DMS79 treated with DMSO at 0.1 percent for 48 hours (cell line): ENCODE results near the gene KMT5B.

Experiments
- DNase-seq: peaks from one replicate; lab custom pipeline; 2025; lab: John Stamatoyannopoulos, UW

Gene KMT5B

DNA sequence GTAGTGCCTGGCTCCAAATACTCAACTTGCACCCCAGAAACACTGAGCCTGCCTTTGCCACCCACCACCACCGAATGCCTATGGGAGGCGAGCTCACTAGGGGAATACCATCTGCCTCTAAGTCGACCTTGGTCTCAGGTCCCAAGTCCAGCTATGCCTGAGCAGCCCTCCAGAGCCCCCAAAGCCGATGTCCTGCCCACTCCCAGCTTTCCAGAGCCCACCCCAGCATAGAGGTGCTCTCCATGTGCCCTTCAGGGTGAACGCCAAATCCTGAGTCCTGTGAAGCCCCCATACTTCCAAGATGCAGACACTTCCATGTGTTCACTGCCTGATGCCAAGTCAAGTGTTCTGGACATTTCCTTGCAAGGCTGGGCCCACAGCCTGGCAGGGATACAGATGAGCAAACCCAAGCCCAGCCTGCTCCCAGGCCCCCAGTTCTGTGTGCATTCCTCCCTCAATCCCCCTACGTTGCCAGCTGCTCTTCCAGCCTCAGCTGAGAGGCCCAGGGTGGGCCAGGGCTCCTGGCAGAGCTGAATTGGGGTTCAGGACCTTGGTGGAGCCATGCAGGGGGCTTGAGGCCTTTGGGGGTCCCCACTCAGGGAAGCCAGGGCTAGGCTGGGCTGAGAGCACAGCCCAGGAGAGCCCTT is 2.6 kb upstream of the KMT5B start:
- no peak for DNase-seq

DNA sequence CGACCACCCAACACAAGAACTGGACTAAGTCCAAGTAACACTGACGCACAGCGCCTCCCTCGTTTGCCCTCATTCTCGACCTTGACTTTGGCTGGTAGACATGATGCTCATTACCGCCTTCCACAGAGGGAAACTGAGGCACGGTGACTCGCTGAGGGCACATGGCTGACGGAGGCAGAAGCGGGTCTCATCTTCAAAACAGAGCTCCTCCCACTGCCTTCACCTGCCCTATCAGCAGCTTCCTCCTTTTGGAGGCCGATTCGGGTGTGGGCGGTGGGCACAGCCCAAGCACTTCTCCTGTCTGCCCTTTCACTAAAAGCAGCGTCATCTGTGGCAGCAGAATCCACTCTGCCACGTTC is 2.0 kb upstream of the KMT5B start:
- DNase-seq: no peak

DNA sequence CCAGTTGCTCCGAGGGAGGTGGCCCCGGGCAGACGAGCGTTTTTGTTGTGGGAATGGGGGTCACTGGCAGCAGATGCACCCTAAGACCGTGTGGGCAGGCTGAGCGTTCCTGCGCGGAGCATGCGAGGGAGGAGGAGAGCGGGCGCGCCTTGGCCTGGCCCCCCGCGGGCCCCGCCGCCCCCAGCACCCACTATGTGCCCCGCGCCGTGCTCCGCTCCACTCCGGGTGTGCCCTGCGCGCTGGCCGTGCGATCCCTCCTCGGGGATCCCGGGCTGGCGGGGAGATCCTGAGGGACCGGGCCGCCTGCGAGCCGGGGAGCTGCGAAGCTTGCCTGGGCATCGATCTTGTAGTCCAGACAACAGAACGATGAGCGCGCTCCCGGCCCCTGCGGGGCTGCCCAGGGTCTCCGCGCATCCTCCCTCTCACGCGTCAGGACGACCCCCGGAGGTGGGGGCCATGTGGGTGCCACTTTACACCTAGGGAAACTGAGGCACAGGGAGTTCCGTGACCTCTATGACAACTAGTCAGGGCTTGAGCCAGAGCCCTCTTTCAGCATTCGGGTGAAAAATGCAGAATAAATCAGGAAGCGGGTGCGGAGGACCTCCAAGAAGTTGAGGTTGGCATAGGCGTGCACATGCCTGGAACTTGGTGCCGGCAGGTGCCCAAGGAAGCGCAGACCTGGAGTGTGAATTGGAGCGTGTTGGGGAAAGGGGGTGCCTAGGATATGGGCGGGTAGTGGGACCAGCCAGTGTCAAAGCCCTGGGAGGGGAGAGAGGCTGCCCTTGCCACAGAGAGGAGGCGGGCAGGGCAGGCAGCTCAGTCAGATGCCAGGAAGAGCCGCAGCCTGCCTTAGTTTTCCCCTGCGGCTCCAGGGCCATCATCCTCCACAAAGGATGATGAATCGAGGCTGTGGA is 1.3 kb upstream of the KMT5B start:
- no peak for DNase-seq

DNA sequence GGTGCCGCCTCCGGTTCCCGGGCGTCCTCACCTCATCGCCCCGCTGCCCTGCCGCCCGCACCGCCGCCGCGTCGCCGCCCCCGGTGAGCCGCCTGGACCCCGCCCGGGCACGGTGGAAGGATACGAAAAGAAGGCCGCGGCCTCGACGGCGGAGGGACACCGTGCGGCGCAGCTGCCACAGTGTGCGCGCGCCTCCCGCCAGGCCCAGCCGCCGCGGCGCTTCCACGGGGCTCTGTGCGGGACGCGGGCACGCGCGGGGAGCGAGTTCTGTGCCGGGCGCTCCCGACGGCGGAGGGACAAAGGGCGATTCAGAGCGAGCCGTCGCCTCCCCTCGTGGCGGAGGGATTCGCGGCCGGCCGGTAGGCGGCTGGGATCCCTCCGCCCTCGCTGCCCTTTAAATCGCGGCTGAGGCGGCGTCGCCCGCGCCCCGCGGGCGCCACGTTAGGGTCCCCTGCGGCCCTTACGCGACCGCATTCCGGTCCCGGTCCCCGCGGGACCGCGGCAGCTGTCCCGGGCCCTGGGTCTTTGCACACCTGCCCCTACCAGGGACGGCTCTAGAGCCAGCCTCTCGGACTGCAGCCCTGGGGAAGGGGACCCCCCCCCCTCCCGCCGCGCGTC is 568 bp upstream of the KMT5B start:
- DNase-seq: peak; percentile 90

DNA sequence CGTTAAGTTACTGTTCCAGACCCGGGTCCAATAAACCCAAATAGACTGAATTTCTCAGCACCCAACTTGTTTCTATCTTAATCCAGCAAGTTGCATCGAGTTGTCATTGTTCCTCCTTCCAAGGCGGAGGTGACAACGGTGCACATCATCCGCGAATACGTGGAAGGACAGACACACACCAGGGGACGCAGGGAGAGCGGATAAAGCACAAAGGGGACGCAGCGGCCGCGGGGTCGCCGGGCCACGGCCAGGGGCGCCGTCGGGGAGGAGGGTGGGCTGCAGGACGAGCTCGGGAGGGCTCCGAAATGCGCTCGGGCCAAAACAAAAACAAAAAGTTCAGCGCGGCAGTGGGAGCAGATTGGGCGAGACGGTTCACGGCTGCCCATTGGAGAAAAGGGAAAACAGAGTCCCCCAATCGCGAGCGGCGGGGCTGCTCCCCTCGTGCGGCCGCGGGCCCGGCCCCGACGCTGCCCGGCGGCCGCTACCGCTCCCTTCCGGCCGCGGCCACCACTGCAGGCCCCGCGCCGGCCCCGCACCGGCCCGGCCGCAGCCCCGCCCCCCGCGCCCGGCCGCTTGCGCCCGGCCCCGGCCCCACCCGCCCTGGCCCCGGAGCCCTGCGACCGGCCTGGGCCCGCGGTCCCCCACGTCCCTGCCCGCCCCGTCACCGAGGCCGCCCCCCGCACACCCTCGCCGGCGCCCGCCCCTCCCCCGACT is 518 bp downstream of the KMT5B start:
- peak; percentile 50 for DNase-seq

DNA sequence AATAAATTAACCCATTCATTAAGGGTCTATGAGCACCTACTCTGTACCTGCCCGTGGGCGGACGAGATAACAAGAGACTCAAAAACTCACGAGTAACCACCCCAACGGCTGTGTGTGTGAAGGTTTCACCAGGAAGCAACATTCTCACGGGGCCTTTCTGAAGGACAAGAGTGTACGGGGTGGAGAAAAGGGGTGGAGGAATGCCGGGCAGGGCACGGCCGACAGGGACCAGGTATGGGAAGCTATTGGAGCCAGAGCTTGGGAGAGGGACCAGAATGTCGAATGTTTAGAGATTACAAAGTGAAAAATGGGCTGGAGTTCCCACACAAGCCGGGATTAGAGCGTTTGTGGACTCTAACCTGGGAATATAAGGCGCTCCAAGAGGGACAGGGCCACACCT is 1.6 kb downstream of the KMT5B start:
- DNase-seq: no peak

DNA sequence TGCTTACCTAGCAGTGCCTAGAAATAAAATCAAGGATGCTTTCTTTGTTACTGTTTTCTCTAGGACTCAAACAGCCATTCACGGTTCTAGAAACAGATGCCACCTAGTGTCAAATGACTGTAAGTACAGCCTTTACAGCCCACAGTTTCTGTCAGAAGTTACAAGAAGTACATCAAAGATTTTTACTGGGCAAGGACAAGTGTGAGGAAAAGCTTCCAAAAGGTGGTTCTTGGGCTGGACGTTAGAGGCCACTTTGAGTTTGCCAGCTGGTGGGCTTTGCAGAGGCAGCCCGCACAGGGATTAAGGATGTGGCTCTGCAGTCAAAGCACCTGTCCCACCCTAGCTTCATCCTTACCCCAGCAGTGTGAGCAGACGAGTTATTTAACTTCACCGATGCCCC is 6.9 kb downstream of the KMT5B start:
- DNase-seq: peak; percentile 74

DNA sequence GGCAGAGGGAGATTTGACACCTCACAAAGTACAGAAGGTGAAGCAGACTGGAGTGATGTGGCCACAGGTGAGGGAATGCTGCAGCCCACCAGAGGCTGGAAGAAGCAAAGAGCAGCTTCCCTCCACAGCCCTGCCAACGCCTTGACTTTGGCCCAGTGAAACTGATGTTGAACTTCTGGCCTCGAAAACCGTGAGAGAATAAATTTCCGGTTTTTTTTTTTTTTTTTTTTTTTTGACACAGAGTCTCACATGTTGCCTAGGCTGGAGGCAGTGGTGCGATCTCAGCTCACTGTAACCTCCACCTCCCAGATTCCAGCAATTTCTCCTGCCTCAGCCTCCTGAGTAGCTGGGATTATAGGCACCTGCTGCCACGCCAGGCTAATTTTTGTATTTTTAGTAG is 8.7 kb downstream of the KMT5B start:
- DNase-seq: no peak

DNA sequence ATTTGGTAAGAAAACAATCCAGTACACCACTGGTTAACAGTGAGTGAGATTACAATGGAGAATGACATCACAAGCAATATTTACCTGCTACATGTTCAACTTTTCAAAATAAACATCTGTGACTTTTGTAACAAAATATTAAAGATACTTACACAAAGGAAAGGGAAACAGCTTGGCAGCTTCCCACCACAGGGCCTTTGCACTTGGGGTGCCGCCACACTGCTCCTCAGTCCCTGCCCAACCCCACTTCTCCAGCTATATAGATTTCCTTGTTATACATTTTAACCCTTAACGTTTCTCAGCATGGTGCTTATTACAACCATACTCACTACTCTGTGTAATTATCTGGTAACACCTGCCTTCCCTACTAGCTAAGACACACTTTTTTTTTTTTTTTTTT is 10.9 kb downstream of the KMT5B start:
- no peak for DNase-seq

DNA sequence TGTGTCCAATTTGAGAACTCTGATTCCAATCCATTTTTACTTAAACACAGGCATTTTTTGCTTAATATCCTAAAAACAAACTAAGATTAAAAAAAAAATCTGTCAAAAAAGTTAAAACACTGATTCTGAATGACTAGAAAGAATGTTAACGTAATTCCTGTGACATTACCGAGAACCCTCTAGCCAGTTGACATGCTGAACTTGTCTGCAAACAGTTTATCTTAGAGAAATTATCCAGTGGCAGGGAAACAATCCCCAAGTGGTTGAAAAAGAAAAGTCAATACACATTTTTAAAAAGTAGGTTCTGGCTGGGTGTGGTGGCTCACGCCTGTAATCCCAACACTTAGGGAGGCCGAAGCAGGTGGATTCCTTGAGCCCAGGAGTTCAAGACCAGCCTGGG is 11.6 kb downstream of the KMT5B start:
- DNase-seq: no peak

DNA sequence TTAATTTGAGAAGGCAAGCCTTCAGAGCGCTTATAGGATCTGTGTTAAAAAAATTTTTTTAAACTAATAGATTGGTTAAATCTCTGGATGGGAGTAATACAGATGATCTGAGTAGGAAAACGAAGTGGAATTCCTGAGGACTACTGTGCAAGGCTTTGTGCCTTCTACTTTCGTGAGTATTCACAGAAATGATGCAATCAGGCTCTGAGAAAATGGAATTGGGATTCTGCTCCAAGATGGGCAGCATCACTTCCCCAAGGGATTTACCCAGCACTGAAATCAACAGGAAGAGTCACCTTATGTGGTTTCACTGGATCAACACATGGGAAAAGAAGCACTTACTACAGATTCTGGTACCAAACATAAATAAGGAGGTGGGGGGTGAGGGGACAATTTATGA is 12.5 kb downstream of the KMT5B start:
- DNase-seq: no peak

DNA sequence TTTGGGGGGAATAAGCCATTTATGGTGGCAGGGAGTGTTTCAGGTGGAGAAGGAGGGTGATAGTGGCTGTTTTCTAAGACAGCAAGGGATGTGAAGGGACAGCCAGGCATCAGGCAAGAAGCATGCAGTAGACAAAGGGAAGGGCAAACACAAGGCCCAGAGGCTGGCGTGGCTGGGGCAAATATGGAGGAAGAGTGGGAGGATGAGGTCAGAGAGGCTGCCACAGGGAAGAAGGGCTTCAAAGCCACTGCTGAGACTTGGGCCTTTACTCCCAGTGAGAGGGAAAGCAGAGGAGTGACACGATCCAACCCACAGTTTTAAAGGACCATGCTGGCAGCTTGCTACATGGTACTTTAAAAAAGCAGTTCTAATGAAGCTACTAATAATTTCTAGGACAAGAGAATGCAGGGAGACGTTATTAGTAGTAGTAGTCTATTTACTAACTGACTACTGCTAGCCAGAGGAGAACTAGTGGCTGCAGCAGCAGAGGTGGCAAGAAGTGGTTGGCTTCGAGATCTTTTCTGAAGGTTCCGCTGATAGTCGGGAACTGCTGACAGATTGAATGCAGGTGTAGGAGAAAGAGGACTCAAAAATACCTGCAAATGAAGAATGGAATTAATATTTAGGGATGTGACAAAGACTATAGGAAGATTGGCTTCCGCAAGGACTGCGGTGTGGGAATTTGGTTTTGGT is 13.7 kb downstream of the KMT5B start:
- DNase-seq: no peak

DNA sequence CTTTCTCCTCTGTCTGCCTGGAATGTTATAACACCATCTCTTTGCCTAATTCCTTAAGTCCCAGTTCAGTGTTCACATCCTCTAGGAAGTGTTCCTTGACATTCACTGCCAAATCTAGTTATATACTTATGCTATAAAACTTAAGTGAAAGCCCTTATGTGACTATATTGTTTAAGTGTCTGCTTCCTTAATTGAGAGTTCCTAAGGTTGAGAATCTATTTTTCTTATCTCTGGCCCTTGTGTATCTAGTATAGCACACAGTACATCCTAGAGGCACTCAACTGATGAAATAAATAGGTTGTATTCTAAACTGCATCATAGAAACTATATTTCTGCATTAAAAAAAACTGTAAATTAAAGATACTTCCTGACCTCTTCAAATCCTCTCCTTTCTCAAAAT is 16.9 kb downstream of the KMT5B start:
- DNase-seq: no peak

DNA sequence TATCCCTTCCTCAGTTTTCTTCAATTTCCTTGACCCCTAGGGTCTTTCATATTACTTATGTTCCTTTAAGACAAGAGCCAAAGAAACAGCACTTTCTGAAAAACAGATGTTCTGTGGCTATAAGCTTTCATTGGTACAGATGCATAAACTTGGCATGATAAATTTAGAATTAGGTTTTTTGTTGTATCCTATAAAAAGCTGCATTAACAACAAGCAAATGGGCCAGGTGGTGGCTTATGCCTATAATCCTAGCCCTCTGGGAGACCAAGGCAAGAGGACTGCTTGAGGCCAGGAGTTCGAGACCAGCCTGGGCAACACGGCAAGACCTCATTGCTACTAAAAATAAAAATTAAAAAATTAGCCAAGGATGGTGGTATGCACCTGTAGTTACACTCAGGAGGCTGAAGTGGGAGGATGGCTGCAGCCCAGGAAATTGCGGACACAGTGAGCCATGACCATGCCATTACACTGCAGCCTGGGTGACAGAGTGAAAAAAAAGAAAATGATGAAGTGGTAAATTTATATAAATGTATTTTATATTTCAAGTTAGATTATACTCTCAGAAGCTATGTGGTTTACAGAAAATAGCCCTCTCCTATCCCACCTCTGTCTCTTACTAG is 18.3 kb downstream of the KMT5B start:
- no peak for DNase-seq

DNA sequence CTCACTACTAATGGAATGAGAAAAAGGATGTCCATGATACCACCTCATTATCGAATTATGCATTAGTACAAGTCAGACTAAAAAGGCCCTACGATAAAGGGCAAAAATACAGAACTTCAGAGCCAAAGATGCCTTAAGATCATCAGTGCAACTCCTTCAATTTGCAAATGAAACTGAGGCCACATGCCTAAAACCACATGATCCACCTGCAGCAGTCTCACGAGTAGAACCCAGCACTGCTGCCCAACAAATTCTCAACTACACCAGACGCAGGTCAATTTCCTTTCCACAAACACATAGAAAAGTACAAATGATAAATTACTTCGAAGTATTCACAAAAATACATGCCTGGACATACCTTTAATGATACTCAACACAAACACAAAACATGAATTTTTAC is 20.1 kb downstream of the KMT5B start:
- DNase-seq: no peak

DNA sequence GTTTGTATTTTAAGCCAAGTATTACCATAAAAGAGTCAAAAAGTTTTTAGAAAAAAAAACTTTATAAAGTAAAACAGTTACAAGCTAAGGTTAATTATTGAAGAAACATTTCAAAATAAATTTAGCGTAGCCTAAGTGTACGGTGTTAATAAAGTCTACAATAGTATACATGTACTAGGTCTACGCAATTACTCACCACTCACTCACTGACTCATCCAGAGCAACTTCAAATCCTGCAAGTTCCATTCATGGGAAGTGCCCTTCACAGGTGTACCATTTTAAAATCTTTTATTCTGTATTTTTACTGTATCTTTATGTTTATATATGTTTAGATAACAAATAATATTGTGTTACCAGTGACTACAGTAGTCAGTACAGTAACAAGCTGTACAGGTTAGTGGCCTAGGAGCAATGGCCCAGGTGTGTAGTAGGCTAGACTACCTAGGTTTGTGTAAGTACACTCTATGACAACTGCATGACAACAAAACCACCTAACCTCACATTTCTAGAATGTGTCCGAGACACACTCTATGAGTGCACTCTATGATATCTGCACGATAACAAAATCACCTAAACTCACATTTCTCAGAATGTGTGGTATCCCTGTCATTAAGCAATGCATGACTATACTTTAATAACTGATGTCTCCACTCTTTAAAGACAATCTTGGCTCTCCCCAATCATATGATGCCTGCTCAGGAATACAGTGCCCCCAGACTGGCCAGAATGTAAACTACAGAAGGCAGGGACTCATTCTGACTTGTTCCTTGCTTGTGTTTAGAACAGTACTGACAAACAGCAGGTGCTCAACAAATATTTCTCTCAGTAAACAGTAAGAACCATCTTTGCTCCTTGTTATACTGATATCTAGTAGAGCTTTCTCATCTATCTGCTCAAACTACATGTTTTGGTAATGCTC is 21.2 kb downstream of the KMT5B start:
- DNase-seq: no peak

DNA sequence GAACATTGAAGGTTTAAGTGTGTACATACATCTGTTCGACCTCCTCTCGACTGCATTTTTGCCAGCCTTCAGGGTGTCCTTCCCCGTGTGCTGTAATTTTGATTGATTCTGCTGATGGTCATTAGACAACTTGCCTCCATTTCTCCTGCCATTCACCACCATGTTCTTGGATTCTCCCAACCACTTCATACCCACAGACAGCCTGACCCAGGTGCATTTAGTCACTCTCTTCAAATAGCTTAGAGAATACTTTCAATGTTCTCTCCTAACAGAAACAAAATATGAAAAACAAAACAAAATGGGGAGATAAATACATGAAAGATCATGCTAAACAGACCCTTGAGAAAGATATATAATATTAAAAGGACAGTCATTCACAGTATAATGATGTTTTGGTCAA is 23.2 kb downstream of the KMT5B start:
- no peak for DNase-seq

DNA sequence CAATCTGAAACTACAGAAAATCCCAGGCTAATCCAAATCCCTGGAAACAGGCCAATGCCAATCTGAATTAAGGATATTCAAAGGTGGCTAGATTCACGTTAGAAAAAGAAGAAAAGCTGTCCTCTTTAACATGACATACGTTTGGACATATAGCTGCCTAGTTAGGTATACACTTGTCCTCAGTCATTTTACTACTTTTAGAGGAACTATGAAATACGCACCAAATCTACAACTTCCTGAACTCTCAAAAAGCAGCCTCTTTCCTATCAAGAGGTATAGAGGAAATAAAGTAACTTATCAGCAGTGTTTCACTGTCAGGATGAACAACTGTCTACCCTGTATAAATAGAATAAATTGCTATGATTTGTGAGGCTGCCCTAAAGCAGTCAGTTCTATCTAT is 24.0 kb downstream of the KMT5B start:
- DNase-seq: no peak

DNA sequence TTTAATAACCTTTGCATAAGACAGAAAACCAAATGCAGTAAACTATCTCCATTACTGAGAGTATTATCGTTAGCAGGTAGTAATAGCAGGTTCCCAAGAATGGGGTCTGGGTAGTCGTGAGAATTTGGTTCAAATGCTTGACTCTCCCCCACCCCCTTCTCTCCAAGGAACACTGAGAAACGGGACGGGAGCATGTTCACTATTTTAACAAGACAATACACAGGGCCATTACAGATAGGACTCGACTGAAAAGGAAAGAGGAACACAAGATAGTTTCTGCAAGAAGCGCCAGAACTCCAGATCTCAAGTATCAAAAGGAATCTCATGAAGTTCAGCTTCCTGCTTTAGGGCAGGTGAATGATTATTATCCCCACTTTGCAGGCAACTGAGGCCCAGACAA is 27.0 kb downstream of the KMT5B start:
- no peak for DNase-seq

DNA sequence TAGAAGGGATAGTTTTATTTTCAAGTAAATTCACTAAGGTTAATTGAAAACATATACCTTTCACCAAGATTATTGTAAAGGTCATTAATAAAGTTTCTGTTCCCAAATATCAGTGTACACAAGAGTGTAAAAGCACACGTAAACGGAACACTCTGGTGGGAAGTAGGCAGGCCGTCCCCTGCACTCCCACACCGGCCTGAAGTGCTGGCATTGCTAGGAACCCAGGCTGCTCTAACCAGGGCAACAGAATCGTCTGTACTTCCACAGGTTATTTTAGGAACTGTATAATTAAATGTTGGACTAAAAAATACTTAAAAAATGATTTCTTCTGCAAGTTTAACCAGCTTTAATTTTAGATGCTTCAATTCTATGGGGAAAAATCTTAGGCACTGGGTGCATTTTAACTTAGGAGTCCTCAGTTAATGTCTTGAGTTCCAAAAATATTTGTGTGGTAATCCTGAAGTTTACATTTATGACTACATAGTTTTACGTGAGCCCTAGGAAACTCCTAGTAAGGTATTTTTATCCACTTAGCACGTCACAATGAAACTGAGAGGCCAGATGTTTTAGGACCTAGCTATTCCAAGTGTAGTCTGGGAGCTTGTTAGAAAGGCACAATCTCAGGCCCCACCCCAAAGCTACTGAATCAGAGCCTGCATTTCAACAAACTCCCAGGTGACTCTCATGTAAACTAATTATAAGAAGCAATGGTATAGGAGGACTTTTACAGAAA is 31.2 kb downstream of the KMT5B start:
- no peak for DNase-seq
